GM10248 (cell line): ENCODE measurements around the gene TSHR.

Experiments
- CTCF ChIA-PET: fragments of 300-600 bp; sonication (Branson Sonifier 250); formaldehyde crosslinking; extraction: SDS; loops from one replicate; lab custom pipeline; 2021; ENCODE audit warnings: antibody characterized with exemption; lab: Yijun Ruan, JAX
- POLR2A ChIA-PET: fragments of 350-650 bp; sonication (Branson Sonifier 250); formaldehyde crosslinking; extraction: SDS; loops from one replicate; lab custom pipeline; 2020; ENCODE audit warnings: antibody characterized with exemption; lab: Yijun Ruan, JAX
- DNase-seq: peaks from one replicate; pipeline ENCODE4 v3.0.0; 2012; ENCODE audit errors: extremely low spot score
- CTCF ChIP-seq: IDR thresholded peaks from 2 replicates; pipeline ENCODE4 v1.5.1; 2012; ENCODE audit warnings: mild to moderate bottlenecking, low read depth; ENCODE audit errors: extremely low read depth, missing control alignments, control extremely low read depth

Gene TSHR

GRCh38 chr14:81122326-81122725, 166.9 kb downstream of the TSHR start:
- TF ChIP-seq CTCF: no peak
- CTCF ChIA-PET: no interaction called here
- POLR2A ChIA-PET: no interaction called here
- DNase-seq: peak; percentile 32

- no peak for TF ChIP-seq CTCF
- DNase-seq: no peak
- ChIA-PET CTCF (no interaction called here), POLR2A (no interaction called here)
Measured at GRCh38 chr14:81123811-81124210, 168.4 kb downstream of the TSHR start.

- ChIA-PET CTCF (interaction anchor here (1.1 to 1.9 kb wide), 4 partner anchors 10 to 138 kb away, joined by 3 to 5 read pairs (median 3); no protein-coding TSS in a partner anchor), POLR2A (no interaction called here)
- no peak for TF ChIP-seq CTCF
- no peak for DNase-seq
Measured at GRCh38 chr14:81125536-81125935, 170.1 kb downstream of the TSHR start.

- no peak for TF ChIP-seq CTCF
- POLR2A ChIA-PET: no interaction called here
- CTCF ChIA-PET: no interaction called here
- no peak for DNase-seq
Measured at GRCh38 chr14:81127785-81128184, 172.4 kb downstream of the TSHR start.

GRCh38 chr14:81129242-81129641, 173.8 kb downstream of the TSHR start:
- CTCF ChIA-PET: no interaction called here
- POLR2A ChIA-PET: no interaction called here
- no peak for DNase-seq
- no peak for TF ChIP-seq CTCF

GRCh38 chr14:81132468-81132867, 177.0 kb downstream of the TSHR start:
- no peak for DNase-seq
- CTCF ChIA-PET: interaction anchor here (1.0 to 1.8 kb wide), 5 partner anchors 9 to 137 kb away, joined by 3 to 5 read pairs (median 4); no protein-coding TSS in a partner anchor
- no peak for TF ChIP-seq CTCF
- POLR2A ChIA-PET: no interaction called here

GRCh38 chr14:81133400-81133799, 178.0 kb downstream of the TSHR start:
- no peak for DNase-seq
- CTCF ChIA-PET: interaction anchor here (1.2 kb wide), 1 partner anchor 158 kb away, joined by 3 read pairs; no protein-coding TSS in a partner anchor
- TF ChIP-seq CTCF: no peak
- POLR2A ChIA-PET: no interaction called here
